Measurements from ENCODE around the gene POU6F2. TPM values are rescaled to one million over a fixed set of nuclear protein-coding genes. Genes with fewer than 3 reads are reported as not detected.

POU6F2 gene
- total and polyA plus RNA-seq, 2 of the 4 experiments (the other 2 are of a cell fraction): not detected

DNA sequence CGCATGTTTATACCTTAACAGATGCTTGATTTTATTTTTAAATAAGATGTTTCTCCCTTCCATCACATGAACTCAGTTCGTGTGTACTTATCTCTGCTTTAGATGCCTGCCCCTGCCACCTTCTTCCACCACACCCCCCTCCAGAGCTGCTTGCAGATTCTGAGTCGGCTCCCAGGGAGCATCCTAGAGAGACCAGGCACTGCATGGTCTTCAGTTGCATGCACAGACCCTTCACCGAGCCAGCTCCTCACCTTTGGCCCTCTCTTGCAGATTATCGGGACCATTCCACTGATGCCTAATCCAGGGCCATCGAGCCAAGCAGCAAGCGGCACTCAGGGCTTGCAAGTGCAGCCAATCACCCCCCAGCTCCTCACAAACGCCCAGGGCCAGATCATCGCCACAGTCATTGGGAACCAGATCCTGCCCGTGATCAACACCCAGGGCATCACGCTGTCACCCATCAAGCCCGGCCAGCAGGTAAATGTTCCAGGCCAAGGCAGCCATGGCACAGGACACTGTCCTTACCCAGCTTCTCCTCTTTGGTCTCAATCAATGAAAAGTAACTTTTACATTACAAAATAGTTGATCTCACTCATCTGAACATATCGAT, 455.2 kb downstream of the POU6F2 start:
- dilution Hi-C loops (cut with HindIII; ENCODE audit: low sequenced_read_pairs, unreplicated experiment): no loop called here
- Histone ChIP-seq H3K27me3 (ENCODE audit: control insufficient read depth, insufficient read depth, low read length) (peaks cover 2% of the 10 kb centered on the region; the same call in 1 of the 2 replicates), H3K4me2 (ENCODE audit: low read depth, low read length) (no peak overlapping the region), H3K9ac (ENCODE audit: low read depth, low read length) (no peak overlapping the region), H2BK120ac (ENCODE audit: low read depth, low read length) (no peak overlapping the region), H3K27ac (ENCODE audit: insufficient read depth, low read length) (no peak overlapping the region), H3K9me1 (ENCODE audit: insufficient read depth, low read length) (no peaks in the 10 kb centered on the region), H3K36me3 (ENCODE audit: control insufficient read depth, insufficient read depth, low read length) (no peaks in the 10 kb centered on the region), H3K23ac (ENCODE audit: low read depth, low read length) (no peak overlapping the region), H2AK5ac (ENCODE audit: low read depth, low read length) (no peak overlapping the region), H3K56ac (ENCODE audit: extremely low read depth, insufficient read depth, low read length) (no peak overlapping the region), H3K4ac (ENCODE audit: low read depth, low read length) (no peak overlapping the region), H3K9me3 (ENCODE audit: control insufficient read depth, insufficient read depth, low read length) (no peaks in the 10 kb centered on the region), H3K4me3 (ENCODE audit: insufficient read depth, low read depth, low read length) (no peak overlapping the region), H2AK9ac (replicated peaks; ENCODE audit: low read depth, low read length, poor library complexity) (peak overlapping the region; percentile 39), H2BK15ac (ENCODE audit: low read depth, low read length) (no peak overlapping the region), H4K5ac (ENCODE audit: low read depth, low read length) (no peak overlapping the region), H3K4me1 (ENCODE audit: control insufficient read depth, insufficient read depth, low read length) (no peaks in the 10 kb centered on the region), H2BK5ac (ENCODE audit: low read depth, low read length, poor library complexity, severe bottlenecking) (no peak overlapping the region), H4K91ac (ENCODE audit: insufficient read depth, low read depth, low read length) (no peak overlapping the region), H3K14ac (replicated peaks; ENCODE audit: low read depth, low read length) (no peak overlapping the region), H3K79me1 (ENCODE audit: low read depth in 1 of 2, low read length in 2 of 2) (no peaks in the 10 kb centered on the region), H4K8ac (ENCODE audit: low read depth in 2 of 2, low read length in 2 of 2) (no peak overlapping the region), H4K20me1 (ENCODE audit: insufficient read depth, low read length) (no peaks in the 10 kb centered on the region), H3K18ac (ENCODE audit: low read depth, low read length) (no peak overlapping the region), H2BK20ac (ENCODE audit: low read depth, low read length) (no peak overlapping the region), H2AFZ (replicated peaks; ENCODE audit: low read length, poor library complexity) (peak overlapping the region; percentile 33)
- intact Hi-C loops (cut with micrococcal nuclease): no loop called here
- WGBS, 2 experiments (ENCODE audit: extremely low coverage in 2 of 2, insufficient read length in 1 of 2): 70% methylated on average over 2 of the region's 13 CpGs; no CpG with 5 or more reads in 1 of the 2 experiments
- ChIA-PET CTCF (no interaction called here), POLR2A (ENCODE audit: unreplicated experiment) (no interaction called here)
- DNase-seq (no peak), ATAC-seq (ENCODE audit: low read depth) (no peak)
- TF ChIP-seq MXI1 (IDR thresholded peaks at IDR 0.05; ENCODE audit: borderline replicate concordance, low read depth, low read length) (no peak), MAZ (IDR thresholded peaks at IDR 0.05; ENCODE audit: borderline replicate concordance, low read depth, low read length) (no peak), POLR2A (IDR thresholded peaks at IDR 0.05; ENCODE audit: low read depth, low read length) (no peak), CEBPB (IDR thresholded peaks at IDR 0.05; ENCODE audit: low read depth, low read length) (no peak), FOS (IDR thresholded peaks at IDR 0.05; ENCODE audit: low read depth, low read length) (no peak), NFE2L2 (IDR thresholded peaks at IDR 0.05; ENCODE audit: low read depth, low read length) (no peak), RFX5 (IDR thresholded peaks at IDR 0.05; ENCODE audit: low read depth, low read length) (no peak), MAFK (IDR thresholded peaks at IDR 0.05; ENCODE audit: low read depth, low read length) (no peak), BHLHE40 (IDR thresholded peaks at IDR 0.05; ENCODE audit: low read depth, low read length) (no peak), SMC3 (IDR thresholded peaks at IDR 0.05; ENCODE audit: low read depth, low read length) (no peak), RAD21 (IDR thresholded peaks at IDR 0.05; ENCODE audit: low read length) (no peak), CHD1 (IDR thresholded peaks at IDR 0.05; ENCODE audit: low read depth, low read length) (no peak)
- TF ChIP-seq, protein P1, sequence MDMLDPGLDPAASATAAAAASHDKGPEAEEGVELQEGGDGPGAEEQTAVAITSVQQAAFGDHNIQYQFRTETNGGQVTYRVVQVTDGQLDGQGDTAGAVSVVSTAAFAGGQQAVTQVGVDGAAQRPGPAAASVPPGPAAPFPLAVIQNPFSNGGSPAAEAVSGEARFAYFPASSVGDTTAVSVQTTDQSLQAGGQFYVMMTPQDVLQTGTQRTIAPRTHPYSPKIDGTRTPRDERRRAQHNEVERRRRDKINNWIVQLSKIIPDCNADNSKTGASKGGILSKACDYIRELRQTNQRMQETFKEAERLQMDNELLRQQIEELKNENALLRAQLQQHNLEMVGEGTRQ (IDR thresholded peaks at IDR 0.05; ENCODE audit: low read depth, low read length): no peak
- TF ChIP-seq, protein P2, sequence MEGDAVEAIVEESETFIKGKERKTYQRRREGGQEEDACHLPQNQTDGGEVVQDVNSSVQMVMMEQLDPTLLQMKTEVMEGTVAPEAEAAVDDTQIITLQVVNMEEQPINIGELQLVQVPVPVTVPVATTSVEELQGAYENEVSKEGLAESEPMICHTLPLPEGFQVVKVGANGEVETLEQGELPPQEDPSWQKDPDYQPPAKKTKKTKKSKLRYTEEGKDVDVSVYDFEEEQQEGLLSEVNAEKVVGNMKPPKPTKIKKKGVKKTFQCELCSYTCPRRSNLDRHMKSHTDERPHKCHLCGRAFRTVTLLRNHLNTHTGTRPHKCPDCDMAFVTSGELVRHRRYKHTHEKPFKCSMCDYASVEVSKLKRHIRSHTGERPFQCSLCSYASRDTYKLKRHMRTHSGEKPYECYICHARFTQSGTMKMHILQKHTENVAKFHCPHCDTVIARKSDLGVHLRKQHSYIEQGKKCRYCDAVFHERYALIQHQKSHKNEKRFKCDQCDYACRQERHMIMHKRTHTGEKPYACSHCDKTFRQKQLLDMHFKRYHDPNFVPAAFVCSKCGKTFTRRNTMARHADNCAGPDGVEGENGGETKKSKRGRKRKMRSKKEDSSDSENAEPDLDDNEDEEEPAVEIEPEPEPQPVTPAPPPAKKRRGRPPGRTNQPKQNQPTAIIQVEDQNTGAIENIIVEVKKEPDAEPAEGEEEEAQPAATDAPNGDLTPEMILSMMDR (conservative IDR thresholded peaks at IDR 0.05; ENCODE audit: low read depth, low read length): no peak
- in situ Hi-C loops (cut with MboI; ENCODE audit: low sequenced_read_pairs): no loop called here
- BruUV-seq (replicated peaks): no TSS peak

All from IMR-90 (cell line).